Skeletal muscle tissue (tissue), 4 donors: Measurements from ENCODE around the gene PRDM10. TPM values are rescaled to one million over a fixed set of nuclear protein-coding genes. Genes with fewer than 3 reads are reported as not detected.
"Not testable (repeated sequence)": the region's sequence is repeated elsewhere in the genome, so short reads cannot be mapped to it uniquely, and the experiment has no call there.

Source experiments
- H3K27ac ChIP-seq: one replicate; pipeline ENCODE4 v1.7.0; 2013; ENCODE audit warnings: mild to moderate bottlenecking, low read depth, low read length, inconsistent platforms
- H3K27me3 ChIP-seq, 3 donors: one replicate each; pipeline ENCODE4 v1.7.0; 2013; ENCODE audit warnings: low read length in 3 of 3; ENCODE audit not compliant: control insufficient read depth in 3 of 3, insufficient read depth in 3 of 3
- H3K36me3 ChIP-seq, 3 donors: one replicate each; pipeline ENCODE4 v1.7.0; 2013; ENCODE audit warnings: low read length in 3 of 3; ENCODE audit not compliant: control insufficient read depth in 3 of 3, insufficient read depth in 3 of 3
- H3K4me1 ChIP-seq, 3 donors: one replicate each; pipeline ENCODE4 v1.7.0; 2013; ENCODE audit warnings: low read length in 3 of 3, mild to moderate bottlenecking in 3 of 3; ENCODE audit not compliant: control insufficient read depth in 3 of 3, insufficient read depth in 3 of 3
- H3K4me3 ChIP-seq, 3 donors: one replicate each; pipeline ENCODE4 v1.7.0; 2013; ENCODE audit warnings: low read length in 3 of 3
- H3K9ac ChIP-seq, 3 donors: one replicate each; pipeline ENCODE4 v1.7.0; 2013; ENCODE audit warnings: low read length in 3 of 3, mild to moderate bottlenecking in 3 of 3, moderate library complexity in 2 of 3, low read depth in 1 of 3
- H3K9me3 ChIP-seq, 3 donors: one replicate each; pipeline ENCODE4 v1.7.0; 2013; ENCODE audit warnings: low read length in 3 of 3; ENCODE audit not compliant: control insufficient read depth in 3 of 3
- total RNA-seq: library from RNA; depleted of rRNA; stranded (reverse); fragments of >200 nt; gene quantifications from one replicate; pipeline ENCODE4 v1.2.3, GENCODE V29; 2014
- donor health status: Osteomylitis.

PRDM10 gene
- total RNA-seq, 1 donor from 2014 or later = 4.2 TPM

- not testable (repeated sequence) for H3K4me3 ChIP-seq, H3K9ac ChIP-seq, H3K27ac ChIP-seq, H3K27me3 ChIP-seq, H3K4me1 ChIP-seq, H3K36me3 ChIP-seq, H3K9me3 ChIP-seq
These were observed 30.8 kb downstream of the PRDM10 start for GRCh38 chr11:129971856-129972255.

DNA sequence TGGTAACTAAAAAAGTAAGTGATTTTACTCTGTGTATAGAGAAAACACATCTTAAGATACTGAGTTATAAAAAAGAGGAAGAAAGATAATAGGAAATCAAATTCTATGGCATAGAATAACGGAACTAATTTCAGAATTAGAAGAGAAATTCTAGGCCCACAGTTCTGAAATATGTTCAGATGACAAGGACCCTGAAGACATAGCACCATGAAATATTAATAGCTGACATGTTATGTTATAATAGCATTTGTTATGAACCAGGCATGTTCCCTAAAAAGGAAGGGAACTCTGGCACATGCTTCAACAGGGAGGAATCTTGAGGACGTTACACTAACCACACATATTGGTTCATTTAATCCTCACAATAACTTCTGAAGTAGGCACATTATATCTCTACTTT is 32.7 kb downstream of the PRDM10 start:
- no peaks in the 10 kb centered on the region for H3K4me1 ChIP-seq
- no peaks in the 10 kb centered on the region for H3K9me3 ChIP-seq
- no peak overlapping the region for H3K9ac ChIP-seq
- H3K27ac ChIP-seq = no peak overlapping the region
- H3K4me3 ChIP-seq = no peak overlapping the region
- no peaks in the 10 kb centered on the region for H3K27me3 ChIP-seq
- no peaks in the 10 kb centered on the region for H3K36me3 ChIP-seq

GRCh38 chr11:129968591-129969419 is 33.8 kb downstream of the PRDM10 start:
- H3K9me3 ChIP-seq = no peaks in the 10 kb centered on the region
- no peaks in the 10 kb centered on the region for H3K36me3 ChIP-seq
- H3K27ac ChIP-seq = no peak overlapping the region
- no peaks in the 10 kb centered on the region for H3K27me3 ChIP-seq
- no peak overlapping the region for H3K4me3 ChIP-seq
- peak overlapping the region in 1 of 3 donors; percentile 5 for H3K9ac ChIP-seq
- no peaks in the 10 kb centered on the region for H3K4me1 ChIP-seq

DNA sequence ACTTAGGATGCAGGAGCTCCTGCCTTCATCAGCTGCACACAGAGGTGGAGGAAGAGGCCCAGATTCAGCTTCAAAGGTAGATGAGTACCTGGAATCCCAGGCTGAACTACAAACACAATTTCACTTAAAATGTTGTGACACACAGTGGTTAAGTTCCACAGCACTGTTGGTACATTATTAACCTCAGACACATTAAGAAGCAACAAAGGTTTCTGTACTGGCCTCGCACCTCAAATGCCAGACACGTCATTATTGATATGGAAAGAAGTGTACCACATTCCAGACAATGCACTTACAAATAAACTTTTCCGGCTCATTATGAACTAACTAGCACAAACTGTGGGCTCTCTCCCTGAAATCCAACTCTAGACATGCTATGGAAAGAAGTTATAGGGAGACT is 34.6 kb downstream of the PRDM10 start:
- no peaks in the 10 kb centered on the region for H3K27me3 ChIP-seq
- H3K9ac ChIP-seq = no peak overlapping the region
- no peaks in the 10 kb centered on the region for H3K4me1 ChIP-seq
- H3K4me3 ChIP-seq = no peak overlapping the region
- H3K36me3 ChIP-seq = no peaks in the 10 kb centered on the region
- no peaks in the 10 kb centered on the region for H3K9me3 ChIP-seq
- no peak overlapping the region for H3K27ac ChIP-seq

- H3K4me1 ChIP-seq = no peaks in the 10 kb centered on the region
These were observed 37.4 kb downstream of the PRDM10 start for GRCh38 chr11:129965248-129965647.

GRCh38 chr11:129960216-129961214 is 42.1 kb downstream of the PRDM10 start:
- H3K36me3 ChIP-seq = peaks cover 6 to 19% (median 19%) of the 10 kb centered on the region in 3 donors
- no peaks in the 10 kb centered on the region for H3K9me3 ChIP-seq
- H3K9ac ChIP-seq = no peak overlapping the region
- H3K4me1 ChIP-seq = no peaks in the 10 kb centered on the region
- no peaks in the 10 kb centered on the region for H3K27me3 ChIP-seq
- H3K4me3 ChIP-seq = no peak overlapping the region
- no peak overlapping the region for H3K27ac ChIP-seq

More at GRCh38 chr11:129965248-129965647, 37.4 kb downstream of the PRDM10 start:
- no peaks in the 10 kb centered on the region for H3K27me3 ChIP-seq
- H3K36me3 ChIP-seq = peaks cover 3 to 6% (median 5%) of the 10 kb centered on the region in 3 donors
- no peak overlapping the region for H3K4me3 ChIP-seq
- H3K9me3 ChIP-seq = no peaks in the 10 kb centered on the region
- H3K9ac ChIP-seq = no peak overlapping the region
- no peak overlapping the region for H3K27ac ChIP-seq

GRCh38 chr11:129959687-129960086 is 42.9 kb downstream of the PRDM10 start:
- peaks cover 6 to 22% (median 19%) of the 10 kb centered on the region in 3 donors for H3K36me3 ChIP-seq
- no peaks in the 10 kb centered on the region for H3K27me3 ChIP-seq
- H3K4me1 ChIP-seq = no peaks in the 10 kb centered on the region
- H3K9ac ChIP-seq = no peak overlapping the region
- H3K9me3 ChIP-seq = no peaks in the 10 kb centered on the region
- H3K4me3 ChIP-seq = no peak overlapping the region
- H3K27ac ChIP-seq = no peak overlapping the region

DNA sequence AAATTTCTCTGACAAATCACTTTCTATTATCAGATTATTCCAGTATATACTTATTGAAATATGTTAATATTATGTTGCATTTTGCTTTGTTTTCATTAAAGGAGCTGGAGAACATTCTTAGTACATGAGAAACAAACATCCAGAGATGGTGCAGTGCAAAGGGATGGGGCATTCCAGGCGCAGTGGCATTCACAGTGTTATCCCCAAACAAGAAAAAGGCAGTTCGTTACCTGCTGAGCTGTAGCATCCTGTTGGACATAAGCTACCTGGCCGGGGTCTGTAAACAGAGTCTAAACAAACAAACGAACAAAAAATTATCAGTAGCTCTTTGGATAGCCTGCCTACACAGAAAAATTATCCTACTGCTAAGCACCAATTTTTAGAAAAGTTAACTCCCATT is 47.4 kb downstream of the PRDM10 start:
- no peak overlapping the region for H3K4me3 ChIP-seq
- H3K27me3 ChIP-seq = no peaks in the 10 kb centered on the region
- H3K9me3 ChIP-seq = no peaks in the 10 kb centered on the region
- no peak overlapping the region for H3K27ac ChIP-seq
- peaks cover 5 to 16% (median 14%) of the 10 kb centered on the region in 3 donors for H3K36me3 ChIP-seq
- no peak overlapping the region for H3K9ac ChIP-seq
- H3K4me1 ChIP-seq = peaks cover 4 to 6% (median 5%) of the 10 kb centered on the region in 3 donors

DNA sequence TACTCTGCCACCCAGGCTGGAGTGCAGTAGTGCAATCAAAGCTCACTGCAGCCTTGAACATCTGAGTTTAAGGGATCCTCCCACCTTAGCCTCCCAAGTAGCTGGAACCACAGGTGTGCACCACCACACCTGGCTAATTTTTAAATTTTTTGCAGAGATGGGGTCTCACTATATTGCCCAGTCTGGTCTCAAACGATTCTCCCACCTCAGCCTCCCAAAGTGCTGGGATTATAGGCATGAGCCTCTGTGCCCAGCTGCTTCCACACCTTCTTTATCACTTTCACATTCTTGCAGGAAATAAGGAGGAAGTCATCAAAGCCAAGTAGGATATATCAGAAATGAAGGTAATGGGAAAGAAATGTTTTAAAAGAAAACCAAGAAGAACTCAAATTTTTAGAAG is 47.9 kb downstream of the PRDM10 start:
- H3K9me3 ChIP-seq, H3K27me3 ChIP-seq, H3K9ac ChIP-seq, H3K27ac ChIP-seq, H3K4me1 ChIP-seq, H3K4me3 ChIP-seq: not testable (repeated sequence)
- peaks cover 5 to 14% (median 14%) of the 10 kb centered on the region in 3 donors for H3K36me3 ChIP-seq

- Histone ChIP-seq H3K4me1 (peaks cover 4 to 8% (median 6%) of the 10 kb centered on the region in 3 donors), H3K27me3 (no peaks in the 10 kb centered on the region), H3K4me3 (no peak overlapping the region), H3K9ac (no peak overlapping the region), H3K27ac (no peak overlapping the region), H3K9me3 (no peaks in the 10 kb centered on the region), H3K36me3 (peaks cover 6 to 11% (median 8%) of the 10 kb centered on the region in 3 donors)
These were observed 50.8 kb downstream of the PRDM10 start for GRCh38 chr11:129951866-129952262.
